PC-3 (cell line): ENCODE measurements around the gene TRIM45. TPM values are rescaled to one million over a fixed set of nuclear protein-coding genes. Genes with fewer than 3 reads are reported as not detected.

Experiments
- ATAC-seq: fragments of 200-7000 bp; cut with Tn5 transposase; 2 replicates; pipeline ENCODE4 v1.9.1; 2020; ENCODE audit warnings: mild to moderate bottlenecking, moderate library complexity
- BruUV-seq: library from RNA; stranded (reverse); fragments of 400-500 nt; replicated peaks from 2 replicates; lab custom pipeline; 2021; lab: Mats Ljungman, UMichigan
- CTCF ChIA-PET: fragments of 300-600 bp; sonication (Branson Sonifier 250); formaldehyde crosslinking; loops from one replicate; lab custom pipeline; 2022; ENCODE audit warnings: antibody characterized with exemption; lab: Charles Lee
- POLR2A ChIA-PET: fragments of 300-600 bp; sonication (Branson Sonifier 250); formaldehyde crosslinking; loops from one replicate; lab custom pipeline; 2022; ENCODE audit warnings: antibody characterized with exemption; ENCODE audit not compliant: unreplicated experiment; lab: Charles Lee
- DNase-seq: peaks from one replicate; pipeline ENCODE4 v3.0.0-alpha.2; 2015
- H2AFZ ChIP-seq: fragments of 300-600 bp; sonication (generic); 2 replicates; pipeline ENCODE4 v1.6.0; 2016; ENCODE audit warnings: antibody characterized with exemption, low read length
- H3F3A ChIP-seq: fragments of 300-600 bp; sonication (generic); one replicate; pipeline ENCODE4 v1.6.0; 2017; ENCODE audit warnings: antibody characterized with exemption, low read length, control low read depth, mild to moderate bottlenecking; ENCODE audit not compliant: unreplicated experiment
- H3K27ac ChIP-seq: fragments of 300-600 bp; sonication (generic); 2 replicates; pipeline ENCODE4 v1.5.1; 2016; ENCODE audit warnings: mild to moderate bottlenecking, low read length
- H3K27me3 ChIP-seq: fragments of 300-600 bp; sonication (generic); 2 replicates; pipeline ENCODE4 v1.6.1; 2016; ENCODE audit warnings: low read length, mixed read lengths
- H3K36me3 ChIP-seq: fragments of 300-600 bp; sonication (generic); 2 replicates; pipeline ENCODE4 v1.6.1; 2016; ENCODE audit warnings: low read depth, mixed run types, low read length, mixed read lengths
- H3K4me1 ChIP-seq: fragments of 300-600 bp; sonication (generic); 2 replicates; pipeline ENCODE4 v1.5.1; 2016; ENCODE audit warnings: low read length; ENCODE audit not compliant: insufficient read depth
- H3K4me2 ChIP-seq: fragments of 300-600 bp; sonication (generic); 2 replicates; pipeline ENCODE4 v1.6.0; 2016; ENCODE audit warnings: low read length
- H3K4me3 ChIP-seq: fragments of 300-600 bp; sonication (generic); 2 replicates; pipeline ENCODE4 v1.5.1; 2016; ENCODE audit warnings: mild to moderate bottlenecking, low read length, mixed read lengths
- H3K79me2 ChIP-seq: fragments of 300-600 bp; sonication (generic); 2 replicates; pipeline ENCODE4 v1.6.1; 2017; ENCODE audit warnings: low read length, mixed read lengths
- H3K9ac ChIP-seq: fragments of 300-600 bp; sonication (generic); 2 replicates; pipeline ENCODE4 v1.6.0; 2016; ENCODE audit warnings: mild to moderate bottlenecking, low read length
- H3K9me2 ChIP-seq: fragments of 300-600 bp; sonication (generic); replicated peaks from 2 replicates; pipeline ENCODE4 v1.6.1; 2016; ENCODE audit warnings: mixed run types, low read length, mixed read lengths
- H3K9me3 ChIP-seq: fragments of 300-600 bp; sonication (generic); 2 replicates; pipeline ENCODE4 v1.6.1; 2016; ENCODE audit warnings: low read length, mixed read lengths
- H4K20me1 ChIP-seq: fragments of 300-600 bp; sonication (generic); 2 replicates; pipeline ENCODE4 v1.6.1; 2016; ENCODE audit warnings: low read length, mixed read lengths
- EZH2 ChIP-seq: fragments of 300-600 bp; sonication (generic); IDR thresholded peaks from one replicate; pipeline ENCODE4 v1.6.1; 2017; ENCODE audit warnings: antibody characterized with exemption, mild to moderate bottlenecking, low read length; ENCODE audit not compliant: unreplicated experiment
- EZH2phosphoT487 ChIP-seq: fragments of 300-600 bp; sonication (generic); IDR thresholded peaks from 2 replicates; pipeline ENCODE4 v1.6.1; 2018; ENCODE audit warnings: mild to moderate bottlenecking, antibody characterized with exemption, low read length, borderline replicate concordance
- intact Hi-C: fragments of 100-400 bp; cut with micrococcal nuclease; formaldehyde crosslinking; loops from 2 replicates; pipeline ENCODE4 v1.9.0; 2023
- total RNA-seq: library from RNA; depleted of rRNA; stranded (reverse); fragments of >200 nt; gene quantifications from 2 replicates; pipeline ENCODE4 v1.2.3, GENCODE V29; 2014
- TF ChIP-seq, protein P1 (sequence below): fragments of 300-600 bp; sonication (generic); conservative IDR thresholded peaks from 2 replicates; pipeline ENCODE4 v1.5.1; 2017; ENCODE audit warnings: antibody characterized with exemption, low read depth, mild to moderate bottlenecking, low read length

The TRIM45 gene
- total RNA-seq, 1 experiment from 2014 or later = 4.3 TPM

DNA sequence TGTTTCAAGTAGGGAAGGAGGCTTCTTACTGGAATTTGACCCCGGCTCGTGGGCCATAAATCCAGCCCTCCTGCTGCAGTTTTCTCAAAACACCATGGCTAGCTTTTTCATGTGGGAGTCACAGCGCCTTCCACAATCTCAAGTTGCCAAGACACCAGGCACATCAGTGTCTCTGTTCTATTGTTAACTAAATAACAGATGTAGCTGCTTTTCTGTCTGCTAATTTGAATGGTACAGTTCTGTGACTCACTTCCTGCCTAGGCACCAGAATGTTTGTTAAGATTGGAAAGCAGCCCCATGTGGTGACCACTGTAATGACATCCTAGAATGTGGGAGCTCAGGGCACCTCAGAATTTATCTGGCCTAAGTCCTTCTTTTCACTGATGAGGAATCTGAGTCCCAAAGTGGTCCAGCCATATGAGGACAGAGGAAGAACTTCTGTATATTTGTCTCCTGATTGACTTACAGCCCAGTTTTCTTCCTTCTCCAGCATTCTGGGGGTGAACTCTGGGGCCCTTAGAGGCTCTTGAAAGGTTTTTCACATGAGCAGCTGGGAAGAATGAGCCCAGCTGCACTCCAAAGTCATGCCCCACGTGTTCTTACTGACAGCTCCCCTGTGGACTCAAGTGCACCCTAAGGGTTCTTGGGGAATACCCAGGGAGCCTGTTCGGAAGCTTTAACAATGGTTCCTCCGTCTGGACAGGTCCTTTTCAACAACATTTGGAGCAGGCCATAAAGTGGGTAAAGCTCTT is 27.5 kb downstream of the TRIM45 start:
- H3K27ac ChIP-seq = peak overlapping the region; percentile 69
- intact Hi-C loops = loop anchor here (2.0 kb wide), 1 partner anchor 17 kb away; no protein-coding TSS in a partner anchor
- DNase-seq (peak; percentile 52), ATAC-seq (peak; percentile 24; the same call in 1 of the 2 replicates)
- peak overlapping the region; percentile 12; the same call in 1 of the 2 replicates for H3K9ac ChIP-seq
- TF ChIP-seq, protein P1, sequence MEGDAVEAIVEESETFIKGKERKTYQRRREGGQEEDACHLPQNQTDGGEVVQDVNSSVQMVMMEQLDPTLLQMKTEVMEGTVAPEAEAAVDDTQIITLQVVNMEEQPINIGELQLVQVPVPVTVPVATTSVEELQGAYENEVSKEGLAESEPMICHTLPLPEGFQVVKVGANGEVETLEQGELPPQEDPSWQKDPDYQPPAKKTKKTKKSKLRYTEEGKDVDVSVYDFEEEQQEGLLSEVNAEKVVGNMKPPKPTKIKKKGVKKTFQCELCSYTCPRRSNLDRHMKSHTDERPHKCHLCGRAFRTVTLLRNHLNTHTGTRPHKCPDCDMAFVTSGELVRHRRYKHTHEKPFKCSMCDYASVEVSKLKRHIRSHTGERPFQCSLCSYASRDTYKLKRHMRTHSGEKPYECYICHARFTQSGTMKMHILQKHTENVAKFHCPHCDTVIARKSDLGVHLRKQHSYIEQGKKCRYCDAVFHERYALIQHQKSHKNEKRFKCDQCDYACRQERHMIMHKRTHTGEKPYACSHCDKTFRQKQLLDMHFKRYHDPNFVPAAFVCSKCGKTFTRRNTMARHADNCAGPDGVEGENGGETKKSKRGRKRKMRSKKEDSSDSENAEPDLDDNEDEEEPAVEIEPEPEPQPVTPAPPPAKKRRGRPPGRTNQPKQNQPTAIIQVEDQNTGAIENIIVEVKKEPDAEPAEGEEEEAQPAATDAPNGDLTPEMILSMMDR = peak; percentile 46
- TF ChIP-seq EZH2phosphoT487 = no peak
- TF ChIP-seq EZH2 = no peak
- no peaks in the 10 kb centered on the region for H3K9me2 ChIP-seq
- H3K4me1 ChIP-seq = peaks cover 20% of the 10 kb centered on the region
- H3K9me3 ChIP-seq = no peaks in the 10 kb centered on the region
- no peak overlapping the region for H3K4me3 ChIP-seq
- H3F3A ChIP-seq = peaks cover 4% of the 10 kb centered on the region
- peaks cover 41% of the 10 kb centered on the region for H3K36me3 ChIP-seq
- H3K79me2 ChIP-seq = no peaks in the 10 kb centered on the region
- H3K27me3 ChIP-seq = no peaks in the 10 kb centered on the region
- peak overlapping the region; percentile 20 for H3K4me2 ChIP-seq
- no peaks in the 10 kb centered on the region for H4K20me1 ChIP-seq
- no TSS peak for BruUV-seq
- no peak overlapping the region for H2AFZ ChIP-seq
- CTCF ChIA-PET = interaction anchor here (0.5 kb wide), 2 partner anchors 28 to 65 kb away, joined by 3 read pairs; no protein-coding TSS in a partner anchor
- POLR2A ChIA-PET = no interaction called here

DNA sequence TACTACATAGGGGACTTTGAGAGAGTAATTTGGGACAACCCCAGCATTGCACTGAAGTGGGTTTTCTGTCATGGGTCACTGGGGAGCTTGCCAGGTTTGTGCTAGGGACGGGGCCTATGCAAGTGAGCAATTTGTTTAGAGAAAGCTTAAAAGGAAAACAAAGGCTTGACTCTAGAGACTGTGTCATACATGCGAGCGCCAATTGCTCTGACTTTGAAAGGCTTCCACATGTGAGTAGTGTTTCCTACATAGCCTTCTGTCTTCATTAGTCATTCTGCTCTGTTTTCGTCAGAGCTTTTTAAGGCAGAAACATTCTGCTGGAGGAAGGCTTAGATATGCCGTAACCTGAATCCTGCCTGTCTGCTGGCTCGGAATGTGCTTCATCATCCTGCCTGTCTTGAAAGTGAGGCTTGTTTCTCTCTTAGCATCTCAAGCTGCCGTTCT is 28.4 kb downstream of the TRIM45 start:
- Histone ChIP-seq H3K4me3 (no peak overlapping the region), H3K27me3 (no peaks in the 10 kb centered on the region), H3F3A (peaks cover 4% of the 10 kb centered on the region), H3K9ac (peak overlapping the region; percentile 12; the same call in 1 of the 2 replicates), H3K27ac (peak overlapping the region; percentile 69), H3K4me2 (peak overlapping the region; percentile 20), H3K36me3 (peaks cover 45% of the 10 kb centered on the region), H2AFZ (no peak overlapping the region), H3K4me1 (peaks cover 20% of the 10 kb centered on the region), H3K9me3 (no peaks in the 10 kb centered on the region), H3K79me2 (no peaks in the 10 kb centered on the region), H3K9me2 (no peaks in the 10 kb centered on the region), H4K20me1 (no peaks in the 10 kb centered on the region)
- POLR2A ChIA-PET = interaction anchor here (0.5 kb wide), 1 partner anchor 33 kb away, joined by 3 read pairs; the partner anchor contains the start of gene TTF2
- ATAC-seq = peak; percentile 98
- intact Hi-C loops = loop anchor here (2.0 kb wide), 1 partner anchor 16 kb away; no protein-coding TSS in a partner anchor
- TF ChIP-seq EZH2phosphoT487 (no peak), EZH2 (no peak)
- TF ChIP-seq, protein P1 = no peak
- BruUV-seq = no TSS peak
- peak; percentile 84 for DNase-seq
- CTCF ChIA-PET = no interaction called here
